Measurements from ENCODE around the gene HSPA12B. TPM values are rescaled to one million over a fixed set of nuclear protein-coding genes. Genes with fewer than 3 reads are reported as not detected.

Gene HSPA12B
- polyA plus RNA-seq, 2 of the 4 experiments (the other 2 are of a cell fraction): 0.37 to 1.2 TPM

DNA sequence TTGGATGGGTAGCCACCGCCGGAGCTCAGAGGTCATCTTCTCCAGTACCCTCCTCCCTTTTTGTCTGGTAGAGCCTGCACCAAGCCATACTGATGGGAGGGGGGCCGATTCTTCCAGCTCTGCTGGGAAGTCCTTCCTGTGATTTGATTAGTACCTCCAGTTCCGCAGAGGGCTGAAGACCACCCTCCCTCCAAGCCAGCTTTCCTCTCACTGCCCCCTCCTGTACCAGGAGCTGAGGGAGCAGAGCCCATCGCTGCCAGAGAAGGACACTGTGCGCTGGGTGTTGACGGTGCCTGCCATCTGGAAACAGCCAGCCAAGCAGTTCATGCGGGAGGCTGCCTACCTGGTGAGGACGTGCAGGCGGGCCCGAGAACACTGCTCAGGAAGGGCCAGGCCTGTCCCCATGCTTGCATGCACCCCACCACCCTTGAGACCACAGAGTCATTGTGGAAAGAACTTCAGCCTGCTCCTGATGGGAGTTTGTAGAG is 13.2 kb downstream of the HSPA12B start:
- Histone ChIP-seq H3K4me2 (peak overlapping the region; percentile 71), H3K4me3 (peak overlapping the region; percentile 44; the same call in 2 of the 3 replicates), H3K27ac (peak overlapping the region in 1 of 2 experiments; percentile 75; a peak in 4 of 6 replicates), H3K9me3 (no peaks in the 10 kb centered on the region), H3K4me1 (peaks cover 9% of the 10 kb centered on the region; the same call in 2 of the 3 replicates)
- ATAC-seq (no peak), FAIRE-seq (no peak), DNase-seq (ENCODE audit: low read depth in 1 of 2, low spot score in 1 of 2) (no peak)
- 84% methylated on average over 11 of the region's 11 CpGs for WGBS (ENCODE audit: missing lambda C conversion rate)
- ChIA-PET CTCF (interaction anchor here (1.4 to 72.1 kb wide), 6 partner anchors 2 to 109 kb away, joined by 8 to 2233 read pairs (median 902); partner anchors contain the start of genes ADAM33, ADISSP, CENPB and GFRA4), POLR2A (interaction anchor here (0.6 to 2.3 kb wide), 7 partner anchors 22 to 897 kb away, joined by 3 to 11 read pairs (median 5); partner anchors contain the start of genes ADISSP, CENPB and SPEF1)
- TF ChIP-seq POLR2A (IDR thresholded peaks at IDR 0.05; ENCODE audit: low read length): no peak
- no peak for TF ChIP-seq EHMT2 (IDR thresholded peaks at IDR 0.05; ENCODE audit: low read depth)
- no peak for TF ChIP-seq EHF (CRISPR knock-in tag; IDR thresholded peaks at IDR 0.05)
- no peak for TF ChIP-seq JUNB (IDR thresholded peaks at IDR 0.05)
- TF ChIP-seq NPAS2 (CRISPR knock-in tag; IDR thresholded peaks at IDR 0.05; ENCODE audit: borderline replicate concordance): no peak
- TF ChIP-seq RARB (CRISPR knock-in tag; IDR thresholded peaks at IDR 0.05): no peak
- TF ChIP-seq, protein P1, sequence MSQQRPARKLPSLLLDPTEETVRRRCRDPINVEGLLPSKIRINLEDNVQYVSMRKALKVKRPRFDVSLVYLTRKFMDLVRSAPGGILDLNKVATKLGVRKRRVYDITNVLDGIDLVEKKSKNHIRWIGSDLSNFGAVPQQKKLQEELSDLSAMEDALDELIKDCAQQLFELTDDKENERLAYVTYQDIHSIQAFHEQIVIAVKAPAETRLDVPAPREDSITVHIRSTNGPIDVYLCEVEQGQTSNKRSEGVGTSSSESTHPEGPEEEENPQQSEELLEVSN (IDR thresholded peaks at IDR 0.05; ENCODE audit: borderline replicate concordance, low read depth): no peak
- TF ChIP-seq RCOR1 (IDR thresholded peaks at IDR 0.05; ENCODE audit: low read depth, low read length): no peak
- no peak for TF ChIP-seq TFCP2L1 (CRISPR knock-in tag; IDR thresholded peaks at IDR 0.05)
- no peak for TF ChIP-seq MAZ (IDR thresholded peaks at IDR 0.05; ENCODE audit: borderline replicate concordance, low read depth, low read length)
- TF ChIP-seq KDM1A (IDR thresholded peaks at IDR 0.05; ENCODE audit: low read depth): no peak
- no peak for TF ChIP-seq RNF2 (IDR thresholded peaks at IDR 0.05; ENCODE audit: borderline replicate concordance, low read depth)
- TF ChIP-seq MAFK (IDR thresholded peaks at IDR 0.05; ENCODE audit: partially characterized antibody): no peak
- TF ChIP-seq JUN (IDR thresholded peaks at IDR 0.05): no peak

DNA sequence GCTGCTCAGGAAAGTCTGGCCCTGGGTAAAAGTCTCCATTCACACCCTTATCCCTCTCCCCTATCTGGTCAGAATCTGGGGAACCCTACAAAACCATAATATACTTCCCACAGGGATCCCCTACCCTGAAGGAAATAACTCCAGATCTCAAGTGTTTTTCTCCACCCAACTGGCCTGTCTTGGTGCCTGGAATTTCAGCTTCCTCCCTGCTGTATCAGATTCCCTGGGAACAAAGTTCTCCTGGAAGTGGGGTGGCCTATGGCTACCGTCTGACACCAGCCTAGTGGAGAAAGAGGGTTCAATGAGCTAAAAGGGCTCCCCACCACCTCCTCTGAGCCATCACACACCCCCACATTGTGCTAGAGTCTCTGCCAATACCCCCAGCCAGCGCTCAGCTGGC is 15.0 kb downstream of the HSPA12B start:
- H3K4me2 ChIP-seq: no peak overlapping the region
- H3K9me3 ChIP-seq: no peaks in the 10 kb centered on the region
- no peak overlapping the region for H3K4me3 ChIP-seq
- FAIRE-seq (no peak), DNase-seq (ENCODE audit: low read depth in 1 of 2, low spot score in 1 of 2) (no peak), ATAC-seq (no peak)
- 82% methylated on average over 2 of the region's 2 CpGs for WGBS (ENCODE audit: missing lambda C conversion rate)
- TF ChIP-seq, protein P2, sequence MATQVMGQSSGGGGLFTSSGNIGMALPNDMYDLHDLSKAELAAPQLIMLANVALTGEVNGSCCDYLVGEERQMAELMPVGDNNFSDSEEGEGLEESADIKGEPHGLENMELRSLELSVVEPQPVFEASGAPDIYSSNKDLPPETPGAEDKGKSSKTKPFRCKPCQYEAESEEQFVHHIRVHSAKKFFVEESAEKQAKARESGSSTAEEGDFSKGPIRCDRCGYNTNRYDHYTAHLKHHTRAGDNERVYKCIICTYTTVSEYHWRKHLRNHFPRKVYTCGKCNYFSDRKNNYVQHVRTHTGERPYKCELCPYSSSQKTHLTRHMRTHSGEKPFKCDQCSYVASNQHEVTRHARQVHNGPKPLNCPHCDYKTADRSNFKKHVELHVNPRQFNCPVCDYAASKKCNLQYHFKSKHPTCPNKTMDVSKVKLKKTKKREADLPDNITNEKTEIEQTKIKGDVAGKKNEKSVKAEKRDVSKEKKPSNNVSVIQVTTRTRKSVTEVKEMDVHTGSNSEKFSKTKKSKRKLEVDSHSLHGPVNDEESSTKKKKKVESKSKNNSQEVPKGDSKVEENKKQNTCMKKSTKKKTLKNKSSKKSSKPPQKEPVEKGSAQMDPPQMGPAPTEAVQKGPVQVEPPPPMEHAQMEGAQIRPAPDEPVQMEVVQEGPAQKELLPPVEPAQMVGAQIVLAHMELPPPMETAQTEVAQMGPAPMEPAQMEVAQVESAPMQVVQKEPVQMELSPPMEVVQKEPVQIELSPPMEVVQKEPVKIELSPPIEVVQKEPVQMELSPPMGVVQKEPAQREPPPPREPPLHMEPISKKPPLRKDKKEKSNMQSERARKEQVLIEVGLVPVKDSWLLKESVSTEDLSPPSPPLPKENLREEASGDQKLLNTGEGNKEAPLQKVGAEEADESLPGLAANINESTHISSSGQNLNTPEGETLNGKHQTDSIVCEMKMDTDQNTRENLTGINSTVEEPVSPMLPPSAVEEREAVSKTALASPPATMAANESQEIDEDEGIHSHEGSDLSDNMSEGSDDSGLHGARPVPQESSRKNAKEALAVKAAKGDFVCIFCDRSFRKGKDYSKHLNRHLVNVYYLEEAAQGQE (IDR thresholded peaks at IDR 0.05): no peak
- TF ChIP-seq, protein P3, sequence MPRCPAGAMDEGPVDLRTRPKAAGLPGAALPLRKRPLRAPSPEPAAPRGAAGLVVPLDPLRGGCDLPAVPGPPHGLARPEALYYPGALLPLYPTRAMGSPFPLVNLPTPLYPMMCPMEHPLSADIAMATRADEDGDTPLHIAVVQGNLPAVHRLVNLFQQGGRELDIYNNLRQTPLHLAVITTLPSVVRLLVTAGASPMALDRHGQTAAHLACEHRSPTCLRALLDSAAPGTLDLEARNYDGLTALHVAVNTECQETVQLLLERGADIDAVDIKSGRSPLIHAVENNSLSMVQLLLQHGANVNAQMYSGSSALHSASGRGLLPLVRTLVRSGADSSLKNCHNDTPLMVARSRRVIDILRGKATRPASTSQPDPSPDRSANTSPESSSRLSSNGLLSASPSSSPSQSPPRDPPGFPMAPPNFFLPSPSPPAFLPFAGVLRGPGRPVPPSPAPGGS (IDR thresholded peaks at IDR 0.05): no peak
- TF ChIP-seq HOXB5 (CRISPR knock-in tag; IDR thresholded peaks at IDR 0.05): no peak
- TF ChIP-seq, protein P4, sequence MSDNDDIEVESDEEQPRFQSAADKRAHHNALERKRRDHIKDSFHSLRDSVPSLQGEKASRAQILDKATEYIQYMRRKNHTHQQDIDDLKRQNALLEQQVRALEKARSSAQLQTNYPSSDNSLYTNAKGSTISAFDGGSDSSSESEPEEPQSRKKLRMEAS (IDR thresholded peaks at IDR 0.05): no peak
- no peak for TF ChIP-seq NPAS2 (CRISPR knock-in tag; IDR thresholded peaks at IDR 0.05; ENCODE audit: borderline replicate concordance)
- no peak for TF ChIP-seq FOSB (CRISPR knock-in tag; IDR thresholded peaks at IDR 0.05)
- TF ChIP-seq CHD2 (IDR thresholded peaks at IDR 0.05; ENCODE audit: low read length, partially characterized antibody): no peak
- no peak for TF ChIP-seq CBX8 (IDR thresholded peaks at IDR 0.05)
- no peak for TF ChIP-seq ZC3H11A (IDR thresholded peaks at IDR 0.05)
- no peak for TF ChIP-seq HOXA7 (CRISPR knock-in tag; IDR thresholded peaks at IDR 0.05)
- TF ChIP-seq SMC3 (IDR thresholded peaks at IDR 0.05): no peak
- H3K4me1 ChIP-seq: peaks cover 10% of the 10 kb centered on the region; the same call in 2 of the 3 replicates
- no peak overlapping the region for H3K27ac ChIP-seq
- CTCF ChIA-PET: interaction anchor here (0.5 to 72.1 kb wide), 8 partner anchors 0 to 421 kb away, joined by 3 to 2233 read pairs (median 95); partner anchors contain the start of genes ADAM33, ADISSP, AP5S1 and CENPB
- POLR2A ChIA-PET: interaction anchor here (2.3 kb wide), 1 partner anchor 20 kb away, joined by 10 read pairs; the partner anchor contains the start of gene ADISSP
